NB4 (cell line): ENCODE measurements around the gene SLC4A9.
A peak's percentile ranks its signal among the peaks of the same experiment; 100 is the strongest.

Source experiments
- DNase-seq: peaks from one replicate; pipeline ENCODE4 v3.0.0; 2010; ENCODE audit warnings: low read depth
- H3K4me3 ChIP-seq: one replicate; pipeline ENCODE4 v1.5.1; 2011; ENCODE audit warnings: mild to moderate bottlenecking, low read depth, low read length, moderate library complexity
- MYC ChIP-seq: IDR thresholded peaks from 2 replicates; pipeline ENCODE4 v1.6.1; 2011; ENCODE audit warnings: low read depth, low read length
- POLR2A ChIP-seq: IDR thresholded peaks from 2 replicates; pipeline ENCODE4 v1.6.1; 2011; ENCODE audit warnings: mild to moderate bottlenecking; ENCODE audit not compliant: insufficient read length; ENCODE audit errors: extremely low read depth
- TF ChIP-seq, protein P1 (sequence below): IDR thresholded peaks from 2 replicates; pipeline ENCODE4 v1.6.1; 2011; ENCODE audit warnings: low read depth, low read length
- TF ChIP-seq, protein P2 (sequence below): IDR thresholded peaks from one replicate; pipeline ENCODE4 v1.5.1; 2012; ENCODE audit warnings: low read depth, low read length

SLC4A9 gene

DNA sequence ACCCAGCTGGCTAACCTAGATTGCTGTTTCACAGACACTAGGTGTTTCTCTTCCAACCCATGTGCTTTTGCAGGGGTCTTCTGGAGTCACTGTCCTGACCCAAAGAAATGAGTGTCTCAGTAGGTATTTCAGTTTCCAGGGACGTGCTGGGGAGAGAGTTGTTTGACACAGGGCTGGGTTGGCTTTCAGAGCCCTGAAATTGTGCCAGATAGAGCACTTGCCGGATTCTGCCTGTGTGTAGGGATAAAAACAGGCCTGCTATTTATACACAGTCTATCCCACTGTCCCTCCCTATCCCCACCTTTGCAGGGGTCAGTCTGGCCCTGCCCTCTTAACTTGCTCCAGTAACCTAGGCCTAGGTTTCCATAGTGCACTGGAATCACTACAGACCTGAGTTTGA lies 12.6 kb upstream of the SLC4A9 start:
- DNase-seq: no peak
- H3K4me3 ChIP-seq: no peak overlapping the region
- TF ChIP-seq, protein P1, sequence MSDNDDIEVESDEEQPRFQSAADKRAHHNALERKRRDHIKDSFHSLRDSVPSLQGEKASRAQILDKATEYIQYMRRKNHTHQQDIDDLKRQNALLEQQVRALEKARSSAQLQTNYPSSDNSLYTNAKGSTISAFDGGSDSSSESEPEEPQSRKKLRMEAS: no peak
- no peak for TF ChIP-seq POLR2A
- TF ChIP-seq, protein P2, sequence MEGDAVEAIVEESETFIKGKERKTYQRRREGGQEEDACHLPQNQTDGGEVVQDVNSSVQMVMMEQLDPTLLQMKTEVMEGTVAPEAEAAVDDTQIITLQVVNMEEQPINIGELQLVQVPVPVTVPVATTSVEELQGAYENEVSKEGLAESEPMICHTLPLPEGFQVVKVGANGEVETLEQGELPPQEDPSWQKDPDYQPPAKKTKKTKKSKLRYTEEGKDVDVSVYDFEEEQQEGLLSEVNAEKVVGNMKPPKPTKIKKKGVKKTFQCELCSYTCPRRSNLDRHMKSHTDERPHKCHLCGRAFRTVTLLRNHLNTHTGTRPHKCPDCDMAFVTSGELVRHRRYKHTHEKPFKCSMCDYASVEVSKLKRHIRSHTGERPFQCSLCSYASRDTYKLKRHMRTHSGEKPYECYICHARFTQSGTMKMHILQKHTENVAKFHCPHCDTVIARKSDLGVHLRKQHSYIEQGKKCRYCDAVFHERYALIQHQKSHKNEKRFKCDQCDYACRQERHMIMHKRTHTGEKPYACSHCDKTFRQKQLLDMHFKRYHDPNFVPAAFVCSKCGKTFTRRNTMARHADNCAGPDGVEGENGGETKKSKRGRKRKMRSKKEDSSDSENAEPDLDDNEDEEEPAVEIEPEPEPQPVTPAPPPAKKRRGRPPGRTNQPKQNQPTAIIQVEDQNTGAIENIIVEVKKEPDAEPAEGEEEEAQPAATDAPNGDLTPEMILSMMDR: no peak
- TF ChIP-seq MYC: no peak

DNA sequence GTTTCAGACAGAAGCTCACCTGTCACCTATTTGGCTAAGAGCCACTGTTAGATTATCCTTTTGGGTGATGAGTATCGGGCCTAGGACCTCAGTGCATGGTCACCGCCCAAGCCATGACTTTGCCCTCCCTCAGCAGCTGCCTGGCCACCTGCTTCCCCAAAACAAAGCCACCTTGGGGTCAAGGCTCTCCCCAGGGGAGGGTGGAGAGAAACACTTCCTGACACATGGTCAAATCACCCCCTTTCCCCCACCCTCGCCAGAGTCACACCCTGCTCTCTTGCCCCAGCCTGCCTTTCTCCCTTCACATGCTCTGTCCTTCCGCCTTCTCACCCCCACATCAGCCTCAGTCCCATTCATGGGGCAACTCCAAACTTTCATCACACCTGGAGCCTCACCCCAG lies 11.9 kb upstream of the SLC4A9 start:
- no peak for DNase-seq
- H3K4me3 ChIP-seq: no peak overlapping the region
- TF ChIP-seq POLR2A: no peak
- TF ChIP-seq, protein P2: no peak
- TF ChIP-seq, protein P1: no peak
- TF ChIP-seq MYC: no peak

DNA sequence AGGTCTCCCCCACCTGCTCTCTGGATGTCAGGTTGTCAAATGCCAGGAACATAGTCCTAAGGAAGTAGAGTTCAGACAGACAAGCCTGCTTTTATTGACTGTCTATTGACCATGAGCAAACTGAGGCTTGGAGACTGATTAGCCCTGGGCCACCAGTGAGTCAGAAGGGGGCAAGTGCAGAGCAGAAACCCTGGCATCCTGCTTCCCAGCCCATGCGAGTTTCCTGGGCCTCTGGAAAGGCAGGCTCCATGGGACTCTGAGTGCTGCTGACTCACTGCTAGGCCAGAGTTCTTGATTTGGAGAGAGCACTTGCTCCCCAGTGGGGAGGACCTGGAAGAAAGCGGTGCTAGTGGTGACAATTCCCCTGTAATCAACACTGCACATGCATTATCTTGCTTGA lies 10.8 kb upstream of the SLC4A9 start:
- DNase-seq: no peak
- TF ChIP-seq MYC: no peak
- TF ChIP-seq POLR2A: no peak
- H3K4me3 ChIP-seq: no peak overlapping the region

DNA sequence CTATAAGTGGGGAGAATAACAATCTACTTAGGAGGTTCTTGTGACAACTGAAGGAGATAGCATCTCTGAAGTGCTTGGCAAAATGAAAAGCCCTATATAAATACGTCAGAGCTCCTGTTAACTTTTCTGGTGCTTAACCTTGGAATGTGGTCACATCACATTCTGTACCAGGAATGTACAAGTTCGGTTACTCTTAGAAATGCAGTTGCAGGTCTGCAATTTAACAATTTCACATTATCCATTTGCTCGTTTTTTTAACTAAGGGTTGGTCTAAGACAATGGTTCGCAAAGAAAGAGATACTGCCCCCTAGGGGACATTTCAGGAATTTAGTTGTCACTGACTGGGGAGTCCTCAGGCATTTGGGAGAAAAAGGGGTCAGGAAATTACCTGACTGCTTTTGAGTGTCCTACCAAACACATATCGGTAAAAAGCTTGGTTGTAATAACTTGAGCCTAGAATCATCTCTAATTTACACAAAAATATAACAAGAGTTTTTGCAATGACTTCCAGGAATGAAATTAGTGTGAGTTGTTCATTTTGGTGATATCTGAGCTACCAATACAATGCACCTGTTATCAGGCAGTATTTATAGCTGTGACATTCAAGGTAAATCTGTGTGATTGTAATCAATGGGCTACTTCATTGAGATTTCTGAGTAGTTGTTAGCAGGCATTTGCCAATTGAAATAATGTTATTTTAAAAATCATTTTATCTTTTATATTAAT lies 8.2 kb upstream of the SLC4A9 start:
- TF ChIP-seq POLR2A: no peak
- TF ChIP-seq, protein P2: peak; percentile 80
- peak; percentile 78 for DNase-seq
- H3K4me3 ChIP-seq: no peak overlapping the region

DNA sequence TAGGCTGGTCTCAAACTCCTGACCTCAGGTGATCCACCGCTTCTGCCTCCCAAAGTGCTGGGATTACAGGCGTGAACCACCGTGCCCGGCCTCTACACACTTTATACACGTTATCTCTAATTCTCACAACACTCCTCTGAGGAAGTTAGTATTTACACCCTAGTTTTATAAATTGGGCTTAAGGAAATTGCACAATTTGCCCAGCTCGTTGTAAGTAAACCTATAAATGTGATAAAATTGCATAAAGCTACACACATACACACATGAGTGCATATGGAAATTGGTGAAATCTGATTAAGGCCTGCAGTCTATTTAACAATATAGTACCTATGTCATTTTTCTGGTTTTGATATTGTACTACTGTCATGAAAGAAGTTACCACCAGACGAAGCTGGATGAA lies 4.4 kb upstream of the SLC4A9 start:
- DNase-seq: peak; percentile 70
- TF ChIP-seq, protein P1: no peak
- TF ChIP-seq MYC (no peak), POLR2A (no peak)
- TF ChIP-seq, protein P2: no peak
- H3K4me3 ChIP-seq: no peak overlapping the region

DNA sequence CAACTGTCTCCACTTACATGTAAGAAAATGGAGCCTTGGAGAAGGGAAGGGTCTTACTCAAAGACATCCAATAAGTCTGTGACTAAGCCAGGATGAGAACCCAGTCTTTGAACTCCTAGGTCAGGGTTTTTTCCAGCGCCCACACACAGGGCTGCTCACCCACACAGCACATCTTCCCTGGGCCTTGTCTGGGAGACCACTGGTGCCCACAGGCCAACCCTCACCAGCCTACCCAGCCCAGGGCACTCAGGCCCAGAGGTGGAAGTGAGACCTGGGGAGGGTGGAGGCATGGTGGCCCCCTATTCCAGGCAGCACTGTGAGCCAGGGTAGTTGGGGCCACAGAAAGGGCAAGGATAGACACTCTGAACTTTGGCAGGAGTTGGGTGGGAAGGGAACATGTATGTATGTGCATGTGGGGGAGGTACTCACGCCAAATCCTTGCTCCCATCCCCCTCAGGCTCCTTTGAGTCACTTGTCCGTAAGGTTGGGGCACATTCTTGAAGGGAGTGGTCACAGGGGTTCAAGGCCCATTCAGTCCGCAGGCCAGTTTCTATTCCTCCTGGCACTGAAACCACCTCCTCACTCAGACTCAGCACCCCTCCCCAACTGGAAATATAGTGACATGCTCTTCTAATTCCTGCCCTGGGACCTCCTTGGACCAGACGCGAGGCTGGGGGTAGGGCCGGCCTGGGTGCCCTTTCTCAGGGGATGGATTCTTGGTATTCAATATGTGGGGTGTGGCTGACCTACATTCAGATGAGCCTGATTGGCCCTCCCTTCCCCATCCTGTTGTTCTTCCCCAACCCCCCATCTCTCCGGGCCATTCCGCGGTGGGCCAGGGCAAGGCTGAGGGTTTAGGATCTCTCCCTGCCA lies 2.9 kb upstream of the SLC4A9 start:
- TF ChIP-seq POLR2A (no peak), MYC (no peak)
- TF ChIP-seq, protein P1: no peak
- TF ChIP-seq, protein P2: no peak
- DNase-seq: no peak
- no peak overlapping the region for H3K4me3 ChIP-seq
